IPS-18c (cell line): ENCODE data around the gene GGNBP2.
"Not testable (repeated sequence)": the region's sequence is repeated elsewhere in the genome, so short reads cannot be mapped to it uniquely, and the experiment has no call there.

Experiments
- H3K4me3 ChIP-seq: 2 replicates; pipeline ENCODE4 v1.7.0; 2013; ENCODE audit warnings: low read depth, mild to moderate bottlenecking, low read length, moderate library complexity; ENCODE audit not compliant: insufficient read depth
- H3K9me3 ChIP-seq: one replicate; pipeline ENCODE4 v1.6.1; 2013; ENCODE audit warnings: mild to moderate bottlenecking, low read length, moderate library complexity; ENCODE audit not compliant: control insufficient read depth, insufficient read depth

GGNBP2 gene, protein sequence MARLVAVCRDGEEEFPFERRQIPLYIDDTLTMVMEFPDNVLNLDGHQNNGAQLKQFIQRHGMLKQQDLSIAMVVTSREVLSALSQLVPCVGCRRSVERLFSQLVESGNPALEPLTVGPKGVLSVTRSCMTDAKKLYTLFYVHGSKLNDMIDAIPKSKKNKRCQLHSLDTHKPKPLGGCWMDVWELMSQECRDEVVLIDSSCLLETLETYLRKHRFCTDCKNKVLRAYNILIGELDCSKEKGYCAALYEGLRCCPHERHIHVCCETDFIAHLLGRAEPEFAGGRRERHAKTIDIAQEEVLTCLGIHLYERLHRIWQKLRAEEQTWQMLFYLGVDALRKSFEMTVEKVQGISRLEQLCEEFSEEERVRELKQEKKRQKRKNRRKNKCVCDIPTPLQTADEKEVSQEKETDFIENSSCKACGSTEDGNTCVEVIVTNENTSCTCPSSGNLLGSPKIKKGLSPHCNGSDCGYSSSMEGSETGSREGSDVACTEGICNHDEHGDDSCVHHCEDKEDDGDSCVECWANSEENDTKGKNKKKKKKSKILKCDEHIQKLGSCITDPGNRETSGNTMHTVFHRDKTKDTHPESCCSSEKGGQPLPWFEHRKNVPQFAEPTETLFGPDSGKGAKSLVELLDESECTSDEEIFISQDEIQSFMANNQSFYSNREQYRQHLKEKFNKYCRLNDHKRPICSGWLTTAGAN

GRCh38 chr17:36544307-36545076 lies at the start of gene GGNBP2:
GGNBP2 (plus strand) TSS chr17:36544919; CDS start chr17:36545725, 806 bp downstream.
- Histone ChIP-seq H3K4me3 (peak within 1 kb of the TSS; percentile 81), H3K9me3 (no peaks in the 10 kb centered on the region)

DNA sequence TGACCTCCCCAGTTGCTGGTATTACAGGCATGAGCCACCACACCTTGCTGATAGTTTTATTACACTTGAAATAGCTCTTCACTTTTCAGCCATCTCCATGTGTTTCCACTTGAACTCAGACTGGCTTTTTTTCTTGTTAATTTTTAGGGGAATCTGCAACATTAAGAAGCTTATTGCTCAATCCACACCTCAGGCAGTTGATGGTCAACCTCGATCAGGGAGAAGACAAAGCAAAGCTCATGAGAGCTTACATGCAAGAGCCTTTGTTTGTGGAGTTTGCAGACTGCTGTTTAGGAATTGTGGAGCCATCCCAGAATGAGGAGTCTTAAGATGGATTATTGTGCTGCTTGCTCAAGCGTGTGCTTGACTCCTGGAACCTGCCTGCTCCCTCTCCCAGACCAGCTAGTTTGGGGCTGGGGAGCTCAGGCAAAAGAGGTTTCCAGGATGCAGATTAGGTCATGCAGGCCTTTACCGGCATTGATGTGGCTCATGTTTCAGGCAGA lies 49.6 kb upstream of the GGNBP2 start:
- H3K9me3 ChIP-seq, result no peaks in the 10 kb centered on the region

GRCh38 chr17:36496018-36496789 lies 48.5 kb upstream of the GGNBP2 start:
- no peak overlapping the region for H3K4me3 ChIP-seq
- peaks cover 2% of the 10 kb centered on the region for H3K9me3 ChIP-seq

More for the DNA sequence above, 49.6 kb upstream of the GGNBP2 start:
- H3K4me3 ChIP-seq, result no peak overlapping the region

GRCh38 chr17:36498155-36498554 lies 46.6 kb upstream of the GGNBP2 start:
- Histone ChIP-seq H3K4me3 (no peak overlapping the region), H3K9me3 (peaks cover 2% of the 10 kb centered on the region)

DNA sequence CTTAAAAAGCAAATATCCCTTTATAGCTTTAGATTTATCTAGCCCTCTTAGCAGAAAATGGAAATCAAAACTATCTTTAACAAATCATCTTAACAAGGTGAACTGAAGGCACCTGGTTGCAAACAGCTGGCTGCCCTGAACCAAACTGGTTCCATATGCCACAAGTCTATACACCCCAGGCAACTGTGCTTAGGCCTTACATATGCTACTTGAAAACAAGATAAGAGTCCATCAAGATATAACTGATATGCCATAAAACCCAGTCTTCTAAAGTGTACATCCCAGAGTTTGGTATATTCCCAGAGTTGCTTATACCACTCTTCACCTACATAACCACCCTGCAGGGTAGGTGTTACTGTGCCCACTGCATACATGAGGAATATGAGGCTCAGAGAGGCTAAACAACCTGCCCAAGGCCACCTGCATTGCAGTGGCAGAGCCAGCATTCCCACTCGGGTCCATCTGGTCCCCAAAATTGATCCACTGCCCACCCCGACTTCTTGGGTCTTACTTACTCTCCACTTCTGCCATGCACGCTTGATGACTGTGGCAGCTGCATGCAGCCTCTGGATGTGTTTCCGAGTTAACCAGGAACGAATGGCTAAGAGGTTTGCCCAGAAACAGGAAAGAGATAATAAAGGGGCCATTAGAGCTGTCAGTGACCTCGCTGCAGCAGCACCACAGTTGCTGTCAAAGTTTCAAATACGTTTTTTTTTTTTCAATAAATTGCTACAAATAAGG lies 46.0 kb upstream of the GGNBP2 start:
- no peak overlapping the region for H3K4me3 ChIP-seq

GRCh38 chr17:36500745-36501225 lies 43.9 kb upstream of the GGNBP2 start:
- Histone ChIP-seq H3K9me3 (peaks cover 2% of the 10 kb centered on the region), H3K4me3 (no peak overlapping the region)

More for the DNA sequence above, 46.0 kb upstream of the GGNBP2 start:
- peaks cover 2% of the 10 kb centered on the region for H3K9me3 ChIP-seq

DNA sequence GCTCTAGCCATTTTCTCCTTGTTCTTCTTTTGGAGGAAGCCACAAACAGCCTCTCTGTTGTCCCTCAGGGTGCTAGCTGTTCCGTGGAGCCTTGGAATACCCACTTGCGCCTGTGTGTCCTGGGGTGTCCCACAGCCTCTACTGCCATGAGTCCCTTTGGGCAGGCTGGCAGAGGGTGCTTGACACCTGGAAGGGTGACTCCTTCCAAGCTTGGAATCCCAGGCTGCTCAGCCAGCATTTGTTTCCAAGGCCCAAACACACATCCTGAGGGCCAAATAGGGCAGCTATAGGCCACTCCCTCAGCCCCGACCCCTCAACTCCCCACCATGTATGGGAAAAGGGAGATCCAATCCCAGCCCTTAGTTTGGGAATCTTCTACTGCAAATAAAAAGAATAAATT lies 43.4 kb upstream of the GGNBP2 start:
- Histone ChIP-seq H3K4me3 (no peak overlapping the region), H3K9me3 (peaks cover 2% of the 10 kb centered on the region)

DNA sequence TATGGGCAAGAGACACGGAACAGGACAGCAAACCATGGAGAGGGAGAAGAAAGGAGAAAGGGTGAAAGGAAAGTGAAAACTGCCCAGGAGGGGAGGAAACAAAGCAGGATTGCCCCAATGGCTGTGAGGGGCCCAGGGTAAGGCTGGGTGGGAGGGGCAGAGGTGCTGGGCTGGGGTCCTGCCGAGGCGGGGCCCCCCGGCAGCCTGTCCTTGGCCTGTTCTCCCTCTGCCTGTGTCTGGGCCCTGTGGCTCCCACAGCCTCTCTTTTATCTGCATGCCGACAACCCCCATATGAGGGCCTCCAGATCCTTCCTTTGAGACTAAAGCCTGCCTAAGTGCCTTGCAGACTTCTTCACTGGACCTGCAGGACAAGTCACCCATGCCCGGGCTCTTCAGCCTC lies 42.8 kb upstream of the GGNBP2 start:
- H3K4me3 ChIP-seq, result no peak overlapping the region

DNA sequence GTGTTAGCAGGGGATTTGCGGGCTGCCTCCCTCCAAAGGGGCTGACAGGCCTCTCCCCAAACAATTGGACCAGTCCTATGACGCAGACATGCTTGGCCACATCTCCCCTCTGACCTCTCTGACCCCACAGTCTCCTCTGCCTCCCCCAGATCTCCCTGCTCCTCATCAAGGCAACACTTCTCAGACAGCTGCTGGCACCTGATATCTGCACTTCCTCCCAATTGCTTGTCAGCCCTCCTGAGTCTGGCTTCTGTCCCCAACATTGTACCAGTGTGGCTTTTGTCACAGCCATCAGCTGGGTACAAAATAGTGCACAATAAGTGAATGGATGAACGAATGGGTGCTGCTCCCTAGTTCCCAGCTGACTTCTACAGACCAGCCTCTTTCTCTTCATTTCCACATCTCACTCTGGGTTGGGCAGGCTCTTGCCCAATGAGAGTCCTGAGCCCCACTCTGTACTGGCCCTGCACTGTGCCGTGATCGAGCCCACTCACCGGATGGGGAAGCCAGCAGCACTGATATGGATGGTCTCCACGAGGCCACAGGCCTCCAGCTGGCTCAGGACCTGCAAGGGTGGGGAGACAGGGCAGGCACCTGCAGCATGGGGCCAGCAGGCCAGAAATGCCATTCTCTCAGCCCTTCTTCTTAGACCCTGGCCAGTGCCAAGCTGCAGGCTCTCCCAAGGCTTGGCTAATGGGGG lies 41.1 kb upstream of the GGNBP2 start:
- Histone ChIP-seq H3K4me3 (no peak overlapping the region), H3K9me3 (peaks cover 2% of the 10 kb centered on the region)

More for the DNA sequence above, 42.8 kb upstream of the GGNBP2 start:
- peaks cover 2% of the 10 kb centered on the region for H3K9me3 ChIP-seq

- H3K9me3 ChIP-seq, result peaks cover 2% of the 10 kb centered on the region
- H3K4me3 ChIP-seq, result no peak overlapping the region
Observed at GRCh38 chr17:36504156-36504545, 40.6 kb upstream of the GGNBP2 start.

DNA sequence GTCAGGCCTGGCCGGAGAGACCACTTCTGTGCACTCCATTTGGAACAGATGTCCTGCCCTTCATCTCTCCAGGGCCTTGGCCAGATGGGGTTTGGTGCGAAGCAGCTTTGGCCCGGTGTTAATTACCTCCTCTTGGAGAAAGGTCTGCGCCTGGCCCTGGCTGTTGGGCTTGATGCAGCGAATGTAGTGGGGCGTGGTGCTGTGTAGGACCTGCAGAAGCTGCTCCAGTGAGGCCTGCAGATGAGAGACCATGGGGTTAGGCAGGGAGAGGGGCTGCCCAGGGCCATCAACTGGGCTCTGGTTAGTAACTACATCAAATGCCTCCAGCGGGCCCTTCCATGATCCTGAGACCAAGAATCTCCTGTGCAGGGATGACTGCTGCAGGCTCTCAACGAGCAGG lies 39.5 kb upstream of the GGNBP2 start:
- Histone ChIP-seq H3K9me3 (peaks cover 2% of the 10 kb centered on the region), H3K4me3 (no peak overlapping the region)

DNA sequence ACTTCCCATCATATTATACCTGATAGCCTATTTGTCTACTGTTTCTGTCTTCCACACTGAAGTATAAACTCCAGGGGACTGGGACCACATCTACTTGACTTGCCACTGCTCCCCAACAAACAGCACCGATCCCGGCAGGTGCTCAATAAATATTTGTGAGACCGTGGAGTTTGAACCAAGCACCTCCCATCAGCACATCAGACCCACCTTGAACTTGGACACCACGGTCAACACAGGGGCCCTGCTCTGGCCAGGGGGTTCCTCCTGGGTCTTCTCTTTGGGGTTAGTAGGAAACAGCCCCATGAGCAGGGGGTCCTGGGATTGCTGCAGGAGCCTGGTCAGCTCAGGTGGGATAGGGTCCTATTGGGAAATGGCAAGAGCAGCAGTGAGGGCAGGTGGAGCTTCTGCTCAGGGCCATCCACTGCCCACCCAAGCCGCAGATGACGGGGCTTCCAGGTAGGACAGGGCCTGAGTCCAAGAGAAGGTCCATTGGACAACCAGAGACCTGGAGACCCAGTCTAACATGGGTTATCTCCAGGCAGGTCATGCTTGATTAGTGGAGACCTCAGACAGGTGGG lies 38.4 kb upstream of the GGNBP2 start:
- no peak overlapping the region for H3K4me3 ChIP-seq
- H3K9me3 ChIP-seq, result no peaks in the 10 kb centered on the region

GRCh38 chr17:36506831-36507230 lies 37.9 kb upstream of the GGNBP2 start:
- Histone ChIP-seq H3K4me3 (no peak overlapping the region), H3K9me3 (no peaks in the 10 kb centered on the region)

DNA sequence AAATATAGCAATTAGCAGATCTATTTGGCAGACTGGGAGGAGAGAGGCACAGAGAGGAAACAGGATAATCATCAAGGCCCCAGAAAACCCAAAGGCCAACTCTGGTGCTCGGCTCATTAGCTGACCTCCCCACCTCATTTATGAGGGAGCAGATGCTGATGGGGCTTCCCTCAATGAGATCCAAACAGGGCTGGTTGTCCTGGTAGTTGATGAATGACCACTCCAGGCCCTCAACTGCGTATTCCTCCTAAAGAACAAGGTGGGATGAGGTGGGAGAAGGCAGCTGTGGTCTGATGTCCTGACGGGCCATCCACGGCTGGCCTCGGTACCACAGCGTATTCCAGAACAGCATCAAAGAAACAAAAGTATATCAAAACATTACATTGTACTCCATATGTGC lies 37.5 kb upstream of the GGNBP2 start:
- Histone ChIP-seq H3K4me3 (no peak overlapping the region), H3K9me3 (no peaks in the 10 kb centered on the region)

GRCh38 chr17:36508439-36508838 lies 36.3 kb upstream of the GGNBP2 start:
- H3K4me3 ChIP-seq, H3K9me3 ChIP-seq: not testable (repeated sequence)
